Adrenal gland (tissue), 12 donors: Measurements from ENCODE around the gene SYCP3. TPM values are rescaled to one million over a fixed set of nuclear protein-coding genes. Genes with fewer than 3 reads are reported as not detected.
A peak's percentile ranks its signal among the peaks of the same experiment; 100 is the strongest.

Source experiments
- DNase-seq, 7 donors: peaks; one replicate each; pipeline ENCODE4 v3.0.0-alpha.2; 2019 to 2020
- H3K27ac ChIP-seq, 5 donors: fragments of 200-600 bp; sonication (generic) in 4 of 5; 1 replicate in 3 of 5; 2 replicates in 2 of 5; pipeline versions ENCODE4 v1.5.1 to v1.8.0; 2016 to 2020; ENCODE audit warnings: mild to moderate bottlenecking in 1 of 5
- H3K27me3 ChIP-seq: fragments of 200-600 bp; 2 replicates; pipeline ENCODE4 v1.8.0; 2021
- H3K36me3 ChIP-seq, 2 donors: fragments of 200-600 bp; replicated peaks in 1 of 2; 1 replicate in 1 of 2; 2 replicates in 1 of 2; pipeline versions ENCODE4 v1.5.1 to v1.8.0; 2018 to 2022
- H3K4me1 ChIP-seq, 2 donors: fragments of 200-600 bp; replicated peaks in 1 of 2; 1 replicate in 1 of 2; 2 replicates in 1 of 2; pipeline versions ENCODE4 v1.5.1 to v1.8.0; 2018 to 2021
- H3K4me3 ChIP-seq, 4 donors: fragments of 200-600 bp; sonication (generic) in 3 of 4; one replicate each; pipeline ENCODE4 v1.5.1; 2016 to 2018
- H3K9me3 ChIP-seq, 3 donors: fragments of 200-600 bp; sonication (generic) in 1 of 3; replicated peaks in 1 of 3; 1 replicate in 2 of 3; 2 replicates in 1 of 3; pipeline versions ENCODE4 v1.5.1 to v1.8.0; 2016 to 2021
- POLR2A ChIP-seq, 2 donors: fragments of 450-650 bp; IDR thresholded peaks; one replicate each; pipeline ENCODE4 v1.6.1; 2017; ENCODE audit warnings: antibody characterized with exemption in 2 of 2, mild to moderate bottlenecking in 2 of 2, moderate library complexity in 1 of 2
- WGBS, 4 donors: extraction: QIAGEN DNeasy Blood & Tissue Kit in 2 of 4; methylation state at CpG; one replicate each; pipeline versions ENCODE4 v1.1.5 to v1.1.7; 2013 to 2017; 5-methylcytosine and 5-hydroxymethylcytosine counted together
- intact Hi-C, 2 donors: fragments of 100-400 bp; cut with DNase I; formaldehyde crosslinking; loops; one replicate each; pipeline versions ENCODE4 v1.14.1 to v1.15.0; 2022 to 2023
- polyA plus RNA-seq, 3 donors: library from polyadenylated mRNA; stranded (reverse); fragments of 200-250 nt in 2 of 3; fragments of 350-450 nt in 1 of 3; fragmentation: Illumina TruSeq in 1 of 3; extraction: RNeasy Lipid Tissue Mini Kit (QIAGEN cat#74804) in 1 of 3; gene quantifications; one replicate each; pipeline ENCODE4 v1.2.3, GENCODE V29; 2013 to 2014
- total RNA-seq, 9 donors: library from RNA; depleted of rRNA in 4 of 9; stranded (reverse); fragments of >200 nt in 4 of 9; fragments of 120-200 nt in 1 of 9; fragmentation: NEBNext Ultra II Directional in 1 of 9; extraction: Animal tissue kit (Norgen Biotek cat#: 25700) in 1 of 9; gene quantifications; one replicate each; pipeline versions ENCODE4 v1.1.0 to v1.2.4, GENCODE V29; 2013 to 2023
- TF ChIP-seq, protein P1 (sequence below), 6 experiments: fragments of 450-650 bp in 4 of 6; fragments of 200-600 bp in 2 of 6; sonication (generic) in 1 of 6; IDR thresholded peaks; 1 replicate in 5 of 6; 2 replicates in 1 of 6; pipeline versions ENCODE4 v1.5.1 to v1.8.0; 2016 to 2021; ENCODE audit warnings: antibody characterized with exemption in 6 of 6, mild to moderate bottlenecking in 2 of 6, moderate library complexity in 1 of 6
- donor health status: healthy with polysubstance abuse.
- donor health status: Bipolar disorder and iron deficiency.
- donor health status: DM: yes; HTN: yes; CAD: no.
- donor health status: DM: no; HTN: no; CAD: no.
- donor health status: DM: no; HTN: no; CAD: no.
- donor health status: DM: yes; HTN: yes; CAD: no.

The SYCP3 gene
- total and polyA plus RNA-seq, 12 donors, result 0.11 to 0.37 (median 0.18) TPM; not detected in 8

DNA sequence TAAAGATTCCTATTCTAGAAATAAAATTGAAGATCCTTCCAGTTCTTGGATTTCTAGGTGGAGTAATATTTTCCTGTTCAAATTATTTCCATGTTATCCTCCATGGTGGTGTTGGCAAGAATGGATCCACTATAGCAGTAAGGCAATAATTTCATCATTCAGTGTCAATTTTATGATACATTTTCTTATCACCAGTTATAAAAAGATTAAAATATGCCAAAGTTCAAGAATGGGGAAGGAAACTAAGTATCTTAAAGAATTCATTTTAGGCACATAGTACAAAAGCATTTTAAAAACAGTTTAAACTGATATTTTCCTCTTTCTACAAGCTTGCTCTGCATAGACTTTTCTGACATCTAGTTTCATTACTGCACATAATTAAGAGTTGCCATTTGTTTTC lies 19.1 kb downstream of the SYCP3 start:
- intact Hi-C loops, result no loop called here
- H3K9me3 ChIP-seq, result no peaks in the 10 kb centered on the region
- peaks cover 0 to 19% of the 10 kb centered on the region in 2 donors for H3K4me1 ChIP-seq
- DNase-seq, result no peak
- H3K4me3 ChIP-seq, result no peak overlapping the region
- H3K36me3 ChIP-seq, result peaks cover 0 to 8% of the 10 kb centered on the region in 2 donors
- no peak overlapping the region for H3K27ac ChIP-seq
- no peaks in the 10 kb centered on the region for H3K27me3 ChIP-seq
- TF ChIP-seq, protein P1, sequence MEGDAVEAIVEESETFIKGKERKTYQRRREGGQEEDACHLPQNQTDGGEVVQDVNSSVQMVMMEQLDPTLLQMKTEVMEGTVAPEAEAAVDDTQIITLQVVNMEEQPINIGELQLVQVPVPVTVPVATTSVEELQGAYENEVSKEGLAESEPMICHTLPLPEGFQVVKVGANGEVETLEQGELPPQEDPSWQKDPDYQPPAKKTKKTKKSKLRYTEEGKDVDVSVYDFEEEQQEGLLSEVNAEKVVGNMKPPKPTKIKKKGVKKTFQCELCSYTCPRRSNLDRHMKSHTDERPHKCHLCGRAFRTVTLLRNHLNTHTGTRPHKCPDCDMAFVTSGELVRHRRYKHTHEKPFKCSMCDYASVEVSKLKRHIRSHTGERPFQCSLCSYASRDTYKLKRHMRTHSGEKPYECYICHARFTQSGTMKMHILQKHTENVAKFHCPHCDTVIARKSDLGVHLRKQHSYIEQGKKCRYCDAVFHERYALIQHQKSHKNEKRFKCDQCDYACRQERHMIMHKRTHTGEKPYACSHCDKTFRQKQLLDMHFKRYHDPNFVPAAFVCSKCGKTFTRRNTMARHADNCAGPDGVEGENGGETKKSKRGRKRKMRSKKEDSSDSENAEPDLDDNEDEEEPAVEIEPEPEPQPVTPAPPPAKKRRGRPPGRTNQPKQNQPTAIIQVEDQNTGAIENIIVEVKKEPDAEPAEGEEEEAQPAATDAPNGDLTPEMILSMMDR (IDR thresholded peaks at IDR 0.05), result no peak
- no peak for TF ChIP-seq POLR2A (IDR thresholded peaks at IDR 0.05)

DNA sequence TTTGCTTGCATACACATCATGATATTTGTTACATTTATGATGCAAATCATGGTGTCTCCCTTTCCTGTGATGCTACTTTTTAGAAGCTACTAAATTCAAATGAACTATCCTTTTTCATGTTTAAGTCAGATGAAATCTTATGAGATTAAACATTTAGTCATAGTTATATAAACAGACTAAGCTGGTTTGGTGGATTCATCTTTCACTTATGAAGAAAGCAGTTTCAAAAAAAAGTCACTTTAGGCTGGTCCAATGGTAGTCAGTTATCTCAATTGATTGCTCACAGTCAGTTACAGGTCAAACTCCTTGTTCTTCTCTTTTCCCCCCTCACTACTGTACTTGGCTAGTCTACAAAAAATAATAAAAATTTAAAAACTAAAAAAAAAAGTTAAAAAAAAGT lies 19.7 kb downstream of the SYCP3 start:
- Histone ChIP-seq H3K4me1 (peaks cover 0 to 23% of the 10 kb centered on the region in 2 donors), H3K4me3 (no peak overlapping the region), H3K36me3 (peaks cover 0 to 8% of the 10 kb centered on the region in 2 donors), H3K27me3 (no peaks in the 10 kb centered on the region), H3K9me3 (peaks cover 0 to under 1% (median 0%) of the 10 kb centered on the region in 3 donors), H3K27ac (no peak overlapping the region)
- intact Hi-C loops, result no loop called here
- TF ChIP-seq, protein P1 (IDR thresholded peaks at IDR 0.05), result no peak
- TF ChIP-seq POLR2A (IDR thresholded peaks at IDR 0.05), result no peak
- no peak for DNase-seq

DNA sequence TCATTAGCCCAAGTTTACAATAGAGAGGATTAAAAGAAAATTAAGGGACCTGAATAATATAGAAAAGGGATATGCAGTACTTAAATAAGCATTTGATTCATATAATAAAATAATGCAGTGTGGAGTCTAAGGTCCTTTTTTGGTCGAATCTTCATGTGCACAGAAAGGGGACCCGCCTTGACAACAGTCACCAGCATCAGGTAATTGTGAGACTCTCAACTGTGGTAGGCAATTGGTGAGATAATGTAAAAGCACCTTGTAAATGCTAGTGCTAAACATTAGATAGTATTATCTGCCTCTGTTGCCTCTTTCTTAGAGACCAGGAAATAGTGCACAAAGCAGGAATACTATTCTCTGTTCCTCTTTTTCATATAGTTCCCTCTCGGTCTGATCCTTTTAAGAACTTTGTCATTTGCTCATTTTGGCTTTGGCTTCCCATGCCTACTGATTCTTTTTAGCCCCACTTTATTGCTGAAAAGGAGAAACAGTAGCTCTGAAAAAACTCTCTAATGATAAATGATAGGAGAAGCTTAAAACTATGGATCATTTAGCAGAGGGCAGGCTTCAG lies 24.3 kb downstream of the SYCP3 start:
- H3K36me3 ChIP-seq, result no peaks in the 10 kb centered on the region

DNA sequence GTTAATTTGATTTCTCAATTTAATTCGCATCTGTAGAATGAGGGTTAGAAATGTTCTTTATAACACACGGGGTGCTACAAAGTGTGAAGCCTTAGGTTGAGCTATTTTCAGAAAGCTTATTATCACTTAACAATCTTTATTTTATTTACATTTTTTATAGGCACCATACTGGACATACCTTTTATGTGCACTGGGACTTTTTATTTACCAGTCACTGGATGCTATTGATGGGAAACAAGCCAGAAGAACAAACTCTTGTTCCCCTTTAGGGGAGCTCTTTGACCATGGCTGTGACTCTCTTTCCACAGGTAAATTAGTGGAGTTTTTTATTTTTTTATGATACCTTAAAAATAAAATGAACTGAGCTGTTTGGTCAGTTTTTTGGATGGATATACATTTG lies 25.3 kb downstream of the SYCP3 start:
- no peak for TF ChIP-seq POLR2A (IDR thresholded peaks at IDR 0.05)
- TF ChIP-seq, protein P1 (IDR thresholded peaks at IDR 0.05), result no peak
- intact Hi-C loops, result no loop called here
- Histone ChIP-seq H3K36me3 (no peaks in the 10 kb centered on the region), H3K27me3 (no peaks in the 10 kb centered on the region), H3K4me3 (no peak overlapping the region), H3K9me3 (peaks cover 0 to 5% (median 0%) of the 10 kb centered on the region in 3 donors), H3K4me1 (peaks cover 13 to 53% of the 10 kb centered on the region in 2 donors), H3K27ac (peak overlapping the region in 3 of 5 donors; percentile 56 to 81 (median 74))
- 84 to 88% (median 86%) methylated on average over 2 of the region's 2 CpGs for WGBS, 4 donors
- DNase-seq, result no peak

More for the DNA sequence above, 24.3 kb downstream of the SYCP3 start:
- H3K4me3 ChIP-seq, result no peak overlapping the region
- peaks cover 0 to 5% (median 0%) of the 10 kb centered on the region in 3 donors for H3K9me3 ChIP-seq
- TF ChIP-seq, protein P1 (IDR thresholded peaks at IDR 0.05), result no peak
- no peak for TF ChIP-seq POLR2A (IDR thresholded peaks at IDR 0.05)
- 80 to 87% (median 84%) methylated on average over 3 of the region's 3 CpGs for WGBS, 4 donors
- H3K4me1 ChIP-seq, result peaks cover 13 to 46% of the 10 kb centered on the region in 2 donors
- intact Hi-C loops, result no loop called here
- no peak for DNase-seq
- H3K27ac ChIP-seq, result peak overlapping the region in 1 of 5 donors; percentile 19
- no peaks in the 10 kb centered on the region for H3K27me3 ChIP-seq
